Fibroblast of skin of abdomen (primary cell): ENCODE data around the gene ITGA2. TPM values are rescaled to one million over a fixed set of nuclear protein-coding genes. Genes with fewer than 3 reads are reported as not detected.
"Not testable (repeated sequence)": the region's sequence is repeated elsewhere in the genome, so short reads cannot be mapped to it uniquely, and the experiment has no call there.

Source experiments
- DNase-seq: peaks from one replicate; pipeline ENCODE4 v3.0.0-alpha.2; 2013
- polyA plus RNA-seq, 2 experiments: library from polyadenylated mRNA; unstranded; fragments of 120-200 nt; gene quantifications; one replicate each; pipeline ENCODE4 v1.2.1, GENCODE V29; 2013; ENCODE audit not compliant: insufficient read length in 2 of 2

ITGA2 gene
- polyA plus RNA-seq (2013, experiment 1 of 2; ENCODE audit: insufficient read length), result 4.1 TPM
- polyA plus RNA-seq (2013, experiment 2 of 2; ENCODE audit: insufficient read length), result 3.9 TPM

DNA sequence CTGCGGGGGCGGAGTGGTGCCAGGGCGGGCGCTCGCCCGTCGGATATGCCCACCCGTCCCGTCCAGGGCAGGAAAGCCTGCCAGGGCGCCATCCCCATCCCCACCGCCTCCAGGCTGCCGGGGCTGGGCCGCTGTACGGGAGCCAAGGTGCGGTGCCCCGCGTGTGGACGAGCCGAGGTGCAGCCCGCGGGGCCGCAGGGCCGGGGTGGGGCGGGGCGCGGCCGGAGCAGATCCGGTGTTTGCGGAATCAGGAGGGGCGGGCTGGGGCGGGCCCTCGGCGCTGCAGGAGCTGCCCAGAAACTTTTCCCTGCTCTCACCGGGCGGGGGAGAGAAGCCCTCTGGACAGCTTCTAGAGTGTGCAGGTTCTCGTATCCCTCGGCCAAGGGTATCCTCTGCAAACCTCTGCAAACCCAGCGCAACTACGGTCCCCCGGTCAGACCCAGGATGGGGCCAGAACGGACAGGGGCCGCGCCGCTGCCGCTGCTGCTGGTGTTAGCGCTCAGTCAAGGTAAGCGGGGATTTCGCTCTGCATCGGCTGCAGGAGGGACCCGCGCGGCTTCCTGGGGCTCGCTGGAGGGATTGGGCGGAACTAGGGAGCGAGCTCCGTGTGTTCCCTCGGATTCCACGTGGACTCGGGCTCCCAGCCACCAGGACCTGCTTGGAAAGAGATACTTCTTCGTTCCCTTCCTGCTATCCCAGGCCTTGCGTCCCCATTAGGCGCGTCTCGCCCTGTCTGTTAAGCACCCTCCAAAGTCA lies at the start of gene ITGA2:
Gene ITGA2 (plus strand): TSS at position 328 of the 756 bp plus-strand sequence. CDS start 117 bp downstream, at position 445.
- peak; percentile 41 for DNase-seq

DNA sequence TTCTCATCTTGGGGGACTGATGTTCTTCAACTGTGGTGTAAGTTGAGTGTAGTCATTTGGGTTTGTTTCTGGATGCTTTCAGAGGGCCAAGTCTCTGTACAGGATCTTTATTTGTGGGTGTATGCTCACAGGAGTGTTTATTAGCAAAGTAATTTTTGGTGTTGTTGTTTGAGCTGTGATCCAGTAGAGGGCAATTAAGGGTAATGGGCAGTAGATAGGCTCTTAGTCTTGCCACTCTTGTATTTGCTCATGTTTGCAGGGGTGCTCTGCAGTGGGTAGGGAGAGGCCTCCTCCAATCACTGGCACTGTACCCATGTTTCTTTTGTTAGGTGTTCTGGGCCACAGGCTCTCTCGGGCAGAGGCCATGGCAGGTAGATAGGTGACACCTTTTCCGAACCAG lies 45.9 kb upstream of the ITGA2 start:
- DNase-seq, result no peak

DNA sequence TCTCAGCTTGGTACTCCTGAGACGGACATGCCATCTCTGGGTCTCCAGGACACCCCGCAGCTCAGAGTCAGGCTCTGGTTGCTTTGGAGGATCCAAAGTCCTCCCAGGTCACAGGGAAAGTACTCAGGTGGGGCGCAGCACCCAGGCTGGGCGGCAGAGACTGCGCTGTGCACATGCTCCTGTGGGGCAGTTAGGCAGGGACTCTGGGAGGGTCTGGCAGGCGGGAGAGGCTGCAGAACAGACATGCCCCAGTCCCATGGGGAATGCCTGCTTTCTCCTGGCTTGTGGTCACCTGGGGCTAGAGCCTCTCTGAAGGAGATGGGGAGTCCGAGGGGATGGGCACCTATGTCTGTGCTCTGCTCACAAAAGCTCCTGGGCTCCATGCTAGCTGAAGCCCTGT lies 45.3 kb upstream of the ITGA2 start:
- DNase-seq, result no peak

DNA sequence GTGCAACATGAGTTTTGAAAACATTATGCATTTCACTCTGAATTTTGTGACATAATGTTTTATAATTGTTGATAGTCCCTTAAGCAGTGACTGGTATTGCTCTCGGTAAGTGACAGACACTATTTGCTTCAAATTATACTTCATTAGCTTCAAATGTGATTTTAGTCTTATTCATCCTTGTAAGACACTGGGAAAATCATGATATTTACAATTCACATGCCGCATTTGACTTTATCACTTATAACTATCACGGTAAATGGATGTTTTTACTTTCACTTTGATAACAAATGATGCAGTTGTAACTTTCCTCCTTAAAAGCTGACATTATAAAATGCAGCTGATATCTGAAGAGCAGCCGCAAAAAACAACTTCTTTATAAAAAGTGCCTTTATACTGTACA lies 44.1 kb upstream of the ITGA2 start:
- DNase-seq, result no peak

DNA sequence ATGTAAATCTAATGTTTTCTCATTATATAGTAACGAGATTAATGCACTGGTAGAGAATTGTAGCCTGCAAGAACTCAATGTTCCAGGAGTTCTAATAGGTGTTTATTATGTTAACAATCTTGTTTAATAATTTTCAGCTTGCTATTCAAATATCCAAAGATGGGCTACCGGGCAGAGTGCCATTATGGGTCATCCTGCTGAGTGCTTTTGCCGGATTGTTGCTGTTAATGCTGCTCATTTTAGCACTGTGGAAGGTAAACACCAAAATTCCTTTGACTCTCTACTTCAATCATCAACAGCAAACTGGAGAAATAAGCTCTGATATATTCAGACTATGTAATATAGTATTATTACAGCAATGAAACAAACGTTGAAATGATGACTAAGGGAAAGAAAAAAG lies 41.9 kb upstream of the ITGA2 start:
- DNase-seq, result peak; percentile 13

DNA sequence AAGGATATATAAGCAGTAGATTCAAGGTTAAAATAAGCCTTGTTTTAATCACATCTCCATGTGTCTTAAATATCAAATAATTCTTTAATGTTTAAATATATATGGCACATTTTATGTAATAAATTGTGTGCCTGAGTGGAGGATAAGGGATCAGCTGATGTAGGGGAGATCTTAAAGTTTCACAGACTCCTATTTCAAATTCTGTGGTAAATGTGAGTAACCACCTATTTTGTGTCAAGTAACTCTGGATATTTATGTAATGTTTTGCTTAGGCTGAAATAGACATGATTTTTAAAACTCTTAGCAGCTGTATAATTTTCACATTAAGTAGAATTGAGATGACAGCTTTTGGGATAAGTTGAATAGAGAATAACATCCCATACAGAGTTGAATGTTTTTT lies 41.3 kb upstream of the ITGA2 start:
- DNase-seq, result peak; percentile 35

DNA sequence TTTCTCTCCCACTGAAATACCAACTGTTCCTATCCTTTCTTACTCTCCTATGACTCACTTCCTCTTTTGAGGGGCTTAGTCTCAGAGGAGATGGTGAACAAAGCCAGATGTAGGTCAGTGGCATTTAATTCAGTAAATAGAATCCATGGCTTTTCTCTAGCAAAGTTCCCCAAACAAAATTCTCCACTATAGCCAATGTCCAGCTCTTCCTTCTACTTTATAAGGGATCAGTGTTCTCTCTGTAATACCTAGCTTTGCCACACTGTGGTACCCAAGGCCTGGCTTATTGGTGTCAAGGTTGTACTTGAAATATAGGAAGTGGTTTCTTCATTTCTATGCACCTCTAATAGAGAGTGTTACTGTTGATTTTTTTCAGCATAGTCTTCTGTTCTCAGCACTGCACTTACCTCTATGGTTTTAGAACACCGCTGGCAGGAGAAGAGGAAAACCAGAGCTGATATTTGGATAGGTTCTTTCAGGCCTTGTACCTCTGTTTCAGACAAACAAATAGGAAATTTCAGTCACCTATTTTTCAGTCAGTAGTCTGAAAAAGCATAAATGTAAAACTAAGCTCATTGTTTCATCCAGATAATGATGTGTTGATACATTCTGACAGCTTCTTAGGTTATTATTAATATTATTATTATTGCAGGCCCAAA lies 40.6 kb upstream of the ITGA2 start:
- peak; percentile 85 for DNase-seq

DNA sequence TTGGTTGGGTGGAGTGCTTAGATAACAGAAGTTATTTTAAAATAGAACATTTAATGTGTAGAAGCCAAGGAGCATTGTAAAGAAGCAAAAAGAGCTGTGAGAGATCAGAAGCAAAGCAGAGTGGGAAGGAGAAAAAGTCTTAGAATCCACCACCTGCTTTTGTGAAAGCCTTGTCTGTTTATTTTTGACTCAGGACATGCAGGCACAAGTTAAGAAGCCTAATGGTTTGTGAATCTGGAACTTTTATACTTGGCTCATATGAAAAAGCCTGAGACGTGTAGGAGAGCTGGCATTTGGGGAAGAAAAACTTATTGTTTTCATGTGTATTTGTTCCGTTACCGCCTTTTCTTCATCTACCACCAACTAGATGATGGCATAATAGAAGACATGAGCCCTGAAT lies 38.5 kb upstream of the ITGA2 start:
- DNase-seq, result no peak

DNA sequence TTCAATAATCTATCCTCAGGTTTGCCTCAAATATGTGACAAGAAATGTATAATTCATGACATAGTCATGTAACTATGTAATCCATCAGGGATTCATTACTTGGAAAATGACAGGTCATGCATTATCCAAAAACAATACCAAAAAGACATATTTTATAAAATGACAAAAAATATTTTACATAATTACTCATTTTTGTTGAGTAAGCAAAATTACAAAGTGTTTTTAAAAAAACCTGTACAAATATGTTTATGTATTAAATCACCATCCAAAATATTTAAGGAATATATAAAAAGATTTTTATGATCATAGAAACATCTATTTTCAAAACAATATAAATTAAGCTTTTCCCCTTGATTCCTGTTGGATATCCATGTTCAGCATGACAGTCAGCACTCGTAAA lies 36.7 kb upstream of the ITGA2 start:
- DNase-seq, result no peak

DNA sequence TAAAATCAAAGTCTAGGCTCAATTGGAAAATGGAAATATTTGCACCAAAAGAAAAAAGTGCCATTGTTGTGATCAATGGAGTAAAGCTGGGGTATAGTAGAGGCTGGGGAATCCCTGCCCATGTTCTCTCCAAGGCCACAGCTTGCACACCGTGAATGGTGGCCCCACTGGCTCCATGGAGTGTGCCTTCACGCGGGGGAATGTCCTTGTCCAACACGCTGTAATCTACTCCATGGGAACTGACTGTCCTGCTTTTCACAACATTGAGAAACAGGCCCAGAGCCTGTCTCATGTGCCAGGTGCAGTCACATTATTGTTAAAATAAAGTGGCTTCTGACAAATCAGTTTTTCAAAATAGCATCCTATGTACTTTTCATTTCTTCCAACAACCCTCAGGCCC lies 33.1 kb upstream of the ITGA2 start:
- DNase-seq, result no peak

DNA sequence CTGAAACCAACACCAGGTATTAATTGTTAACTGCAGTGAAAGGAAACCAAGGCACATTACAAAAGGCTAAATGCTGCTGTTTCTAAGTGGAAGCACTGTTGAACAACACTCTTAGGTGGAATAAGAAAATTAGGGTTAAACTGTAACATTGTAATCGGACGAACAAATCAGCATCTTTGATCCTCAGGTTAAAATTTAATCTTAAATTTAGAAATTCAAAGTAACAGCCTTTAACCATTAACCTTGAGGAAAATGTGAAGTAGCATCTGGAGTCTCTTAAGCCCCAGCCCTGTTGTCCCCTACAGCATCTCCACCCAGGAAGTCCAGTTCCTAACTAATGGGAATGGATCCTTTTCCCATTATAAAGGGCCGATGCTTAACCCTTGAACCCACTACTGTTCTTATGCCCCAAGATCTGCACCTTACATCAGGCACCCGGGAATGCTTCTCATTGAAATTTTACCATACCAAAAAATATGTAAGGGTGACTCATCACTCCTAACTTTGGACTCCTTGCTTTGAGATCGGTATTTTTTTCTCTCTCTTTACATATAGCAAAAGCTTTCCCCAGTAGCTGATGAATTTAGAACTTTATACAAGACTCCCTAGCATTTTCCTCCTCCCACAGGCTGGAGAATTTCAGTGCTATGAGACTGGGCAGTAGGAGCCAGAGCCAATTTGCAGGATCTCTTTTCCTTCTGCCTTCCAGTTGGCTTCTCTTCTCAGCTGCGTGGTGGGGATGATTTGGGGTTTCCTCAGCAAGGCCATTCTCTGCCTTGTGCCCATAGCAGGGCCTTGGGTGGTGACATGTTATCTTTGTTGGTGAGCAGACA lies 32.0 kb upstream of the ITGA2 start:
- peak; percentile 21 for DNase-seq

DNA sequence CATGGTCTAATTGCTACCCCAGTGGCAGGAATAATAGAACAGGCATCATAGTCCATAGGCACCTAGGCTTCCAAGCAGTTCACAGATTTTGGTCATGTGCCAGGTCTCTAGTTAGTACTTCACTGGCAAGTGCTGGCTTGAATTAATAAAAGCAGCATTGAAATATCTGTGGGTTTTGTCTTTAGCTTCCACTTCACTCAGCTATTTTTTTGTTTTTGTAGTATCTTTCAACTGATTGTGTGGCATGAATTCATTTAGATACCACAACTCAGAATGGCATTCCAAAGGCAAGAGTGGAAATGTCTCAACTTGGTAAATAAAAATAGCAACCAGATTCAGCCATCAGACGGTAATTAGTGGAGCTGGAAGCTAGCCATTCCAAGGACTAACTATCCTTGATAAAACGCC lies 27.9 kb upstream of the ITGA2 start:
- DNase-seq, result peak; percentile 49

DNA sequence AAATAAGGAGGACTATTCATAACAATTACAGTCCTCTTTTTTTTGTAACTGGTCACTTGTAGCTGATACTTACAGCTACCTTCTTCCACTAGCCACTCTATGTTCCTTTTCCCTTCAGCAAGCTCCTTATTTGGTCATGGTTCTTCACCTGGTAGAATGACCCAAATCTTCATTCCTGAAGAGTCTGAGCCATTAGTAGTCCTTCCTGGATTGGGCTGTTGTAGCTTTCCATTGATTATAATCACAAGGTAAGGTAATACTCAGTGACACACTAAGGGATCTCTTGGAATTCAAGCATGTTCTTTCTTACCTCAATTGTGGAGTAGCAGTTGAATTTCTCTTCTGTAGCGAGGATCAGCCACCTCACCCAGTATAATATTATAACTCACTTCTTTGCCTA lies 25.5 kb upstream of the ITGA2 start:
- DNase-seq, result no peak

DNA sequence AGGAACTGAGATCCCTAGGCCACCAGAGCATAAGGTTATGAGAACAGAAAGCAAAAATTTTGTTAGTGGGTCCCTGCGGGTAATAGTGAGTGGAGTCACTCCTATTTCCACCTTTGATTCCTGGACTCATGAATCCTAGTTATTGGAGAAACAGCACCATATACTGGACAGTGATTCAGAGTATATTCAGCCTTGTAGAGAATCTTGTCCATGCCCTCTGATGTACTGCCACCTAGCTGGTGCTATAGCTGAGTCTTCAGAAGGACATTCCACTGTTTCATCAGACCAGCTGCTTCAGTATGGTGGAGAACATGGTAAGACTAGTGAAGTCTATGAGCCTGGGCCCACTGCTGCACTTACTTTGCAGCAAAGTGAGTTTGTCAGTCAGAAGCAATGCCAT lies 25.0 kb upstream of the ITGA2 start:
- DNase-seq, result no peak

DNA sequence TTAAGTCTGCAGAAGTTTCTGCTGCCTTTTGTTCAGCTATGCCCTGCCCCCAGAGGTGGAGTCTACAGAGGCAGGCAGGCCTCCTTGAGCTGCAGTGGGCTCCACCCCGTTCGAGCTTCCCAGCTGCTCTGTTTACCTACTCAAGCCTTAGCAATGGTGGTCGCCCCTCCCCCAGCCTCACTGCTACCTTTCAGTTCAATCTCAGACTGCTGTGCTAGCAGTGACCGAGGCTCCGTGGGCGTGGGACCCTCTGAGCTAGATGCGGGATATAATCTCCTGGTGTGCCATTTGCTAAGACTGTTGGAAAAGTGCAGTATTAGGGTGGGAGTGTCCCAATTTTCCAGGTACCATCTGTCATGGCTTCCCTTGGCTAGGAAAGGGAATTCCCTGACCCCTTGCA lies 13.0 kb upstream of the ITGA2 start:
- not testable (repeated sequence) for DNase-seq

DNA sequence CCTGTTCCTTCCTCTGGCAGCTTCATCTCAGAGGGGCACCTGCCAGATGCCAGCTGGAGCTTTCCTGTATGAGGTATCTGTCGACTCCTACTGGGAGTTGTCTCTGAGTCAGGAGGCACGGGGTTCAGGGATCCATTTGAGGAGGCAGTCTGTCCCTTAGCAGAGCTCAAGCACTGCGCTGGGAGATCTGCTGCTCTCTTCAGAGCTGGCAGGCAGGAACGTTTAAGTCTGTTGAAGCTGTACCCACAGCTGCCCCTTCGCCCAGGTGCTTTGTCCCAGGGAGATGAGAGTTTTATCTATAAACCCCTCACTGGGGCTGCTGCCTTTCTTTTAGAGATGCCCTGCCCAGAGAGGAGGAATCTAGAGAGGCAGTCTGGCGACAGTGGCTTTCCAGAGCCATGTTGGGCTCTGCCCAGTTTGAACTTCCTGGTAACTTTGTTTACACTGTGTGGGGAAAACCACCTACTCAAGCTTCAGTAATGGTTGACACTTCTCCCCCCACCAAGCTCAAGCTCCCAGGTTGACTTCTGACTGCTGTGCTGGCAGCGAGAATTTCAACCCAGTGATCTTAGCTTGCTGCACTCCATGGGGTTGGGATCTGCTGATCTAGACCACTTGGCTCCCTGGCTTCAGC lies 11.8 kb upstream of the ITGA2 start:
- DNase-seq, result no peak

DNA sequence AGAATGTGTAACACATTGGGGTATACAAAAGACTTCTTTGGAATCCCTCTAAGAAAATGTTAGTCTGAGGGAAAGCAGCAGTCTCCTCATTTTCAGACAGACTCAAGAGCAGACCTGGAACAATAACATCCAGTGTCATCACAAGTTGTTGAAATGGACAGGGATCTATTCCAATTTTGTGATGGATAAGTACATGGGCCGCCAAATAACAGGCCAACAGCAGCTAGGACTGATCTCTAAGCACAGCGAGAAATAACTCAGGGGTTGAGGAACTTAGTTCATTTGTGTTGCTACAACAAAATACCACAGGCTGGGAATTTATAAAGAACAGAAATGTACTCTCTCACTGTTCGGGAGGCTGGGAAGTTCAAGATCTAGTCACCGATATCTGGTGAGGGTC lies 7.6 kb upstream of the ITGA2 start:
- DNase-seq, result no peak

DNA sequence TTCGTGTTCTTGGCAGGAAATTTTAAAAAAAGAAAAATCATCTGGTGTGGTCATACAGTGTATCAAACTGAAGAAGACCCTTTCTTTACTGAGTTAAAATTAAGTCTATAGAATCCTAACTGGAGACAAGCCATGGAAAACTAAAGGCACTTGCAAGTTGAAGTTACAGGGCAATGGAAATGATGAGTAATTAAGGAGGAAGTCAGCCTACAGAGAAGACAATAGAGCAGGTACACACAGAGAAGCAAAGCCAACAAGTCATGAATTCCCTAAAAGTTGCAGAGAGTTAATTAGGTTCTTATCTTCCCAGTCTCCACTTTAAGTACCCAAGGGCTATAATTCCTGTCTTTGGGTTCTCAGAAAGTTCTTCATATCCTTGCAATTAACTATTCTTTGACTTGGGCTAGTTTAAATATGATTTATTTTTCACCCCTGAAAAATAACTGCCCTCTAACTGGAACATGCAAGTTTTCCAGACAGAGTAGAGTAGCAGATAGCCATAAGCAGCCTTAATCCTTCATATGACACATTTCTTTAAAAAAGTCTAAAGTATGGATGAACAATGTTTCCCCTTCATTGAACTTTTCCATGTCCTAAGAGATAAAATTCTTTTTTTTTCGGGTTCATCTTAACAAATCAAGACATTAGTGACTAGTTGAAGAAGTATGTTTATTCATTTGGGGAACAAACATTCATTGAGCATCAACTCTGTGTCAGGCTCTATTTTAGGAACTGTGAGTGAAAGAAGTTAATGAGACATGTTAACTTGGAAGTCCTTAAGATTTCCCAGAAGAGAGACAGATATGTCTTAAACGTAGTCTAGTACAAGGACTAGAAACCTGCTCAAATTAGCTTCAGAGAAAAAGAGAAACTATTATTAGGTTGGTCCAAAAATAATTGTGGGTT lies 5.2 kb upstream of the ITGA2 start:
- no peak for DNase-seq

DNA sequence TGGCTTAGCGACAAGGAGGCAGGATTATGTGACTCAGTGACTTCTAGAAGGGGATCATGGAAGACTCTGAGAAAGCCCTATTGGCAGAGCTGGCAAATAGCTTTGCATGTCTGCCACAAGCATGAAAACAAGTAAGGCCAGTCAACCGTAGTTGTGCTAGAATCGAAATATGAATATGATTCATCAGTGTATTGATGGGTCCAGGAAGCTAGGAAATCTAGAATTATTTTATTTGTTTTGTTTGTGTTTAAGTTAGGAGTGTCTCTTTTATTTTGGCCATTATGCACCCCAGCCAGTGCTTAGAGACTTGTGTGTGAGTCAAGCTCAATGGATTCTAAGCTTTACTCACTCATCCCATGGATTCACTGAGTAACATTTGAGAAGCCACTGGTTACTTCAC lies 3.8 kb upstream of the ITGA2 start:
- DNase-seq, result no peak

DNA sequence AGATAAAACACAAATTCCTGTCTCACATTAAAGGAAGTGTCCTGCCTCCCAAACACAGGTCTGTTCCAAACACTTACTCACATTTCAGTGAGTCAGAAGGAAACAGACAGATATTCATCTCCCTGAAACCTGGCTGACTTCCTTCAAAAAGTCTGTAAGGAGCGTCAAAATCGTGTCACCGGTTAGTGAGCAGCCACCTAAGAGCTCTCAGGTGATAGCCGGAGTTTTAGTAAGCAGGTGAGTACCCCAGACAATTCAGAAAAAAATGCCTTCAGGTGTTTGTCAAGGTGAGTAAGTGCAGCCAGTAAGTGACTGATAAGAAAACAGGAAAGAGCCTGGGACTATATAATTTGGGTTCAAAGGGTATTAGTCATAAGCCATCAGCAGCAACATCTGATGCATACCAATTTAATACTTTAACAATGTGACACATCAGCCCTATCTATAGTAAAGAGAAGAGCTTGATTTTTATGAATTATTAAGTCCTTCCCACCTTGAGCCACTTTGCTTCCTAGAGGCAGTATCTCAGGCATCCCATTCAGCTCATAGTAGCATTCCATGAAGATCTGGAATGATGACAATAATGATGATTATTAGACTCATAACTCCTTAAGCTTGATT lies 1.3 kb upstream of the ITGA2 start:
- DNase-seq, result peak; percentile 52

DNA sequence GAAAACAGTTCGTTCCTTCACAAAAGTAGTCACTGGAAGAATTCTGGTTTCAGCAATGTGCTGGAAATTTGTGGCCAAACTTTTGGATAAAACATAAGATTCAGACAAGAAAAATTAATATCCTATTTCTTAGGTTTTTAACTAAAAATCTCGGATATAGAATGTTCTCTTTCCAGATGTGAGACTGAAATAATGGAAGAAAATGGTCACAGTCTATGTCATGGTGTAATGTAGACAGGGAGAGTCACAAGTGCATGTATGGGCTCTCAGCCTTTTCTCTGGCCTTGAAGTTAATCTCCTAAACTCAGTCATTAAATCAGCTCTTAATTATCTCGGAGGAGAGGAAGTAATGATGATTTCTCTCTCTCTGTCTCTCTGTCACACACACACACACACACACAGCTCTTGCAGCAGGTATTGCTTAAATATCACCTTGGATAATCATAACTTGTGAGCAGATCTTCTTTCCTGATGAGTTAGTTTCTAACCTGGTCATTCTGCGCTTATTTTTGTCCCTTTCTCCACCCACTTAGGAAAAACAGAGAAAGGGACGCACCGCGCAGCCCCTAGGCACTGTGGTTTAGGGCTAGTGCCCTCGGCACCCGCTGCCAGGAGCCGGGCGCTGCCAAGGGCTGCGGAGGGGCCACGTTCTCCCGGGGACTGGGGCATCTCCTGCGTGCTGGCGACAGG lies 672 bp upstream of the ITGA2 start:
- no peak for DNase-seq
